HG02938 (cell line): Measurements from ENCODE around the gene HDC.

Experiments used
- ATAC-seq: cut with Tn5 transposase; IDR thresholded peaks from one replicate; pipeline ENCODE4 v1.9.1; 2021; ENCODE audit warnings: mild to moderate bottlenecking, moderate library complexity; ENCODE audit not compliant: unreplicated experiment

HDC gene

GRCh38 chr15:50256188-50257041, 9.1 kb downstream of the HDC start:
- no peak for ATAC-seq

DNA sequence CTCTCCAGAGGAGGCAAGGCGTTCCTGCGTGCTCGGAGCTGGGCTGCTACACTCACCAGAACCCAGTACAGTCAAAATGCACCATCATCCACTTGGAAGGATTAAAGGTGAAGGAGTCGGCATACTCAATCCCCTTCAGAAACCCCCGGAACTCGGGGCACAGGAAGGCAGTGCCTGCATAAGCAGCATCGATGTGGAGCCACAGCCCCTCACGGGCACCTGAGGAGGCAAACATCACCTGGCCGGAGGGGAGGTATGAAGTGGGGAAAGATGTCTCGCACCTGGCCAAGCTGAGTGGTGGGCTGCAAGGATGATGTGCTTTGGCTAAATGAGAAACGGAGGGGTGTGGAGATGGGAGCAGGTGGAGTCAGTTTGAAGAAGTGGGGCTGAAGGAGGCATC, 13.0 kb downstream of the HDC start:
- no peak for ATAC-seq

DNA sequence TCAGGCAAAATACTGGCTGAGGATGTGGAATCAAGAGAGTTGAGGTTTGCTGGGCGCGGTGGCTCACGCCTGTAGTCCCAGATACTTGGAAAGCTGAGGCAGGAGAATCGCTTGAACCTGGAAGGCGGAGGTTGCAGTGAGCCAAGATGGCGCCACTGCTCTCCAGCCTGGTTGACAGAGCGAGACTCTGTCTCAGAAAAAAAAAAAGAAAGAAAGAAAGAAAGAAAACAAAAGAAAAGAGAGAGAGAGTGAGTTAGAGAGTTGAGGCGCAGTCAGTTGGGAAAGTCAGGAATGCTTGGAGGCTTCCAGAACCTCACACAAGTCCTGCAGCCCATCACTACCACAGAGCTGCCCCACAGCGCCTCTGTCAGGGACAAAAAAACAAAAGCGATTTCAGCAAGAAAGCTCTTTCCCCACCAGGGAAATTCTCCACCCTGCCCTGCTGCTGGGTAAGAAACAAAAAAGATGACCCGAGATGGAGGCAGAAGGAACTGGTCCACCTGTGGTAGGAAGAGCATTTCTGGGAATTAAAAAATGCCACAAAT, 13.8 kb downstream of the HDC start:
- ATAC-seq: no peak

GRCh38 chr15:50250760-50251394, 14.6 kb downstream of the HDC start:
- ATAC-seq: no peak

- ATAC-seq: no peak
Observed at GRCh38 chr15:50249704-50250103, 15.8 kb downstream of the HDC start.

- ATAC-seq: no peak
Observed at GRCh38 chr15:50248994-50249582, 16.4 kb downstream of the HDC start.

DNA sequence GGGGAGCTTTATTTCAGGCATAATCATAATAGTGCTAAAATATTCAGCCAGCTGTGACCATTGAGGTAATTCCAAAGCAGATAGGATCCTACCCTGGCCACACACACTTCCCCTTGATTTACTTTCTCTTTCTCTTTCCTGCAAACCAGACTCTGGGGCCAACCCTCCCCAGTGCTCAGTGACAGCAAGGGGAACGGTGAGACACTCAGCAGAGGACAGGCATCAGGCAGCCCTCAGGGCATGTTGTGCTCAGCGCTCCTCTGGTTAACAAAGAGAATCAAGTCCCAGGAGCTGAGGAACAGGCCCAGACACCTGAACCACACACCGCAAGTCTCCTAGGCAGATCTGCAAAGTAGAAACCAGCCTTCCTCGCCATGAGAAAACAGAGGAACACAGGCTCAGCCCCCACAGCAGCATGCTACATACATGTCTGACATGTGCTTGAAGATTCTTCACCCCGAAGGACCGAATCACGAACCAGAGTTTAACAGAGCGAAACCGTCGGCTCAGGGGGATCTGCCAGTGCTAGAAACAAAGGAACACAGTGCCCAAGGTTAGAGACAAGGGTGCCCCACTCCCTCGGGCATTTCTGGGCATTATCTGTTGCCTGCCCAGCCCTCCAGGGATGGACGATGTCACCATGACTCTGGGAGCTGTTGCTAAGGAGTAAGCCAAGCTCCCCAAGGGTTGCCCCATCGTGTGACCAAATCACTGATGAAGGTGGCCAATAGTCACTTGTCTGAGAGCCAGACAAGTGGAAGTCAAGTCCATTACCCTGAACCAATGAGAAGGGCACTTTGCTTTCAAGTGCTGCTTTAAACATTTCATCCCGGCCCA, 17.5 kb downstream of the HDC start:
- no peak for ATAC-seq

- ATAC-seq: no peak
Observed at GRCh38 chr15:50246631-50247030, 18.9 kb downstream of the HDC start.

GRCh38 chr15:50244959-50245624, 20.4 kb downstream of the HDC start:
- ATAC-seq: no peak

DNA sequence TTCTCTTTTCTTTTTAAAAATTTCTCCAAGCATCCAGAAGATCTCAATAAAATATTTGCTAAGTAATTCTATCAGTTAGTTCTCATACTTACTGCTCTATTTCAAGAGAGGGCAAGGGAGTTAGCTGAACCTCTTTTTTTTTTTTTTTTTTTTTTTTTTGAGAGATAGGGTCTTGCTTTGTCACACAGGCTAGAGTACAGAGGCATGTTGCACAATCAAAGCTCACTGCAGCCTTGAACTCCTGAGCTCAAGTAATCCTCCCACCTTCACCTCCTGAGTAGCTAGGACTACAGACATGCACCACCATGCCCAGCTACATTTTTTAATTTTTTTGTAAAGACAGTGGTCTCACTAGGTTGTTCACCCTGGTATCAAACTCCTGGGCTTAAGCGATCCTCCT, 21.4 kb downstream of the HDC start:
- no peak for ATAC-seq

GRCh38 chr15:50241684-50242450, 23.7 kb downstream of the HDC start:
- ATAC-seq: no peak

- no peak for ATAC-seq
Observed at GRCh38 chr15:50238255-50238654, 27.3 kb downstream of the HDC start.

DNA sequence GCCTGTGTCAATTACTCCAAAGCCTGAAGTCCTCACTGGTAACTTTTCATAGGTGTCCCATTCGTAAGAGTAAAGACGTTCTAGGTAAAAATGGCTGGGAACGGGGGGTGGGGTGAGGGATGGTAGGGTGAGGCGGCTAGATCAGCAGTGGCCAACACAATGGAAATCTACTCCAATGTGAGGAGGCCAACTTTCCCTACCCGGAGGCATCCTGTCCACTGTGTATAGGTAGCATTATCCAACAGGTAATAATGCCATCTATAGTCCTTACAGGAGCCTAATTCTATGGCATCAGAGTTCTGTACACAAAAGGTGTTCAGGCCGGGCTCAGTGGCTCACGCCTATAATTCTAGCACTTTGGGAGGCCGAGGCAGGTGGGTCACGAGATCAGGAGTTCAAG, 29.1 kb downstream of the HDC start:
- no peak for ATAC-seq

GRCh38 chr15:50235794-50236193, 29.7 kb downstream of the HDC start:
- no peak for ATAC-seq

- ATAC-seq: no peak
Observed at GRCh38 chr15:50234764-50235163, 30.8 kb downstream of the HDC start.

DNA sequence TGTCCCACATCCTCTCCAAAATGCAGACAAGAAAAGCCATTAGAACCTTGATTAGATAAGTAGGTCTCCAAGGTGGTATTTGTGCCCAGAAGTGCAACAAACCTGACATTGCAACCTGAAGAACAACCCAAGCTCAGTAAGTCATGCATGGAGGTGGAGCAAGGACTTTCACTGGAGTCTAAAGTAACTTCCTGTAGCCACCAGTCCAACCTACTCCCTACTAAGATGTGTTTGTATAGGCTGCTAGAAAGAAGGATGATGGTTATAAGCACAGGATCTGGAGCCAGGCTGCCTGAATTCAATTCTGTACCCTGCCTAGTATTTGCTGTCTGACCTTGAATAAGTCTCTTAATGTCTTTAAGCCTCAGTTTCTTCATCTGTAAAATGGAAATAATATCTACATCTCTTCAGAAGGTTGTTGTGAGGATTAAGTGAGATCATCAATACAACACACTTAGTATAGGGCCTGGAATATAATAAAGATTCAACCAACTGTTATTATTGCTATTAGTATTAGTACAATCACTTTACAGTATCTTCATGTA, 32.3 kb downstream of the HDC start:
- no peak for ATAC-seq

- no peak for ATAC-seq
Observed at GRCh38 chr15:50232791-50233190, 32.7 kb downstream of the HDC start.

DNA sequence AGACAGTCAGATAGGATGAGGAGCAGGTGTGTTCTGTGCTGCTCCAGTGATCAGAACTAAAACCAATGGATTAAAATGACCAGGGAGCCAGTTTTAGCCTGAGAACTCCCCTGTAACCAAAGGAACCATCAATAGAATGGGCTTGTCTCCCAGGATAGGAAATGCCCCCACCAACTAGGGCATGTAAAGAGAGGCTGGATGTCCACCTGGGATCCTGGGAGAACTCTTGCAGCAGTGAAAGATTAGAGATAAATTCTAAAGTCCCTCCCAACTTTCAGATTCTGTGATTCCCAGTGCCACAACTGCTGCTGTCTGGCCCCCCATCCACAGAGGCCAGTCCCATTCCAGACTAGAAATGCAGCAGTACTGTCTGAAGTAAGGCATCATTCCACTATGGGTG, 33.8 kb downstream of the HDC start:
- ATAC-seq: no peak

GRCh38 chr15:50229336-50229735, 36.2 kb downstream of the HDC start:
- no peak for ATAC-seq
